Thyroid gland (tissue), 4 donors: ENCODE results near the gene SHD. TPM values are rescaled to one million over a fixed set of nuclear protein-coding genes. Genes with fewer than 3 reads are reported as not detected.

Experiments
- DNase-seq, 2 donors: peaks; one replicate each; pipeline ENCODE4 v3.0.0-alpha.2; 2019
- H3K27ac ChIP-seq, 3 donors: fragments of 200-600 bp; sonication (generic); 1 replicate in 2 of 3; 2 replicates in 1 of 3; pipeline ENCODE4 v1.5.1; 2016 to 2019; ENCODE audit warnings: mild to moderate bottlenecking in 1 of 3, moderate library complexity in 1 of 3
- H3K27me3 ChIP-seq: fragments of 200-600 bp; sonication (generic); one replicate; pipeline ENCODE4 v1.5.1; 2019
- H3K36me3 ChIP-seq, 2 donors: fragments of 200-600 bp; sonication (generic); one replicate each; pipeline ENCODE4 v1.5.1; 2016 to 2019
- H3K4me1 ChIP-seq, 2 donors: fragments of 200-600 bp; sonication (generic); one replicate each; pipeline ENCODE4 v1.5.1; 2017 to 2019
- H3K4me3 ChIP-seq, 3 donors: fragments of 200-600 bp; sonication (generic); replicated peaks in 1 of 3; 1 replicate in 2 of 3; 2 replicates in 1 of 3; pipeline ENCODE4 v1.5.1; 2016; ENCODE audit warnings: mild to moderate bottlenecking in 1 of 3
- H3K9me3 ChIP-seq: fragments of 200-600 bp; sonication (generic); one replicate; pipeline ENCODE4 v1.5.1; 2017
- POLR2A ChIP-seq, 2 donors: fragments of 450-650 bp; IDR thresholded peaks; one replicate each; pipeline ENCODE4 v1.6.1; 2017; ENCODE audit warnings: antibody characterized with exemption in 2 of 2, mild to moderate bottlenecking in 2 of 2, moderate library complexity in 1 of 2
- WGBS, 2 donors: methylation state at CpG; one replicate each; pipeline ENCODE4 v1.1.5; 2017; 5-methylcytosine and 5-hydroxymethylcytosine counted together
- intact Hi-C: fragments of 100-400 bp; cut with DNase I; formaldehyde crosslinking; loops from one replicate; pipeline ENCODE4 v1.15.1; 2023
- total RNA-seq, 4 donors: library from RNA; depleted of rRNA; stranded (reverse); fragments of >200 nt; gene quantifications; one replicate each; pipeline ENCODE4 v1.2.3, GENCODE V29; 2016
- TF ChIP-seq, protein P1 (sequence below), 6 experiments: fragments of 200-600 bp in 3 of 6; fragments of 450-650 bp in 3 of 6; sonication (generic) in 3 of 6; IDR thresholded peaks; one replicate each; pipeline ENCODE4 v1.5.1; 2016 to 2019; ENCODE audit warnings: antibody characterized with exemption in 6 of 6, mild to moderate bottlenecking in 2 of 6, inconsistent platforms in 1 of 6, moderate library complexity in 1 of 6

SHD gene
- total RNA-seq, 4 donors from 2014 or later, result not detected

DNA sequence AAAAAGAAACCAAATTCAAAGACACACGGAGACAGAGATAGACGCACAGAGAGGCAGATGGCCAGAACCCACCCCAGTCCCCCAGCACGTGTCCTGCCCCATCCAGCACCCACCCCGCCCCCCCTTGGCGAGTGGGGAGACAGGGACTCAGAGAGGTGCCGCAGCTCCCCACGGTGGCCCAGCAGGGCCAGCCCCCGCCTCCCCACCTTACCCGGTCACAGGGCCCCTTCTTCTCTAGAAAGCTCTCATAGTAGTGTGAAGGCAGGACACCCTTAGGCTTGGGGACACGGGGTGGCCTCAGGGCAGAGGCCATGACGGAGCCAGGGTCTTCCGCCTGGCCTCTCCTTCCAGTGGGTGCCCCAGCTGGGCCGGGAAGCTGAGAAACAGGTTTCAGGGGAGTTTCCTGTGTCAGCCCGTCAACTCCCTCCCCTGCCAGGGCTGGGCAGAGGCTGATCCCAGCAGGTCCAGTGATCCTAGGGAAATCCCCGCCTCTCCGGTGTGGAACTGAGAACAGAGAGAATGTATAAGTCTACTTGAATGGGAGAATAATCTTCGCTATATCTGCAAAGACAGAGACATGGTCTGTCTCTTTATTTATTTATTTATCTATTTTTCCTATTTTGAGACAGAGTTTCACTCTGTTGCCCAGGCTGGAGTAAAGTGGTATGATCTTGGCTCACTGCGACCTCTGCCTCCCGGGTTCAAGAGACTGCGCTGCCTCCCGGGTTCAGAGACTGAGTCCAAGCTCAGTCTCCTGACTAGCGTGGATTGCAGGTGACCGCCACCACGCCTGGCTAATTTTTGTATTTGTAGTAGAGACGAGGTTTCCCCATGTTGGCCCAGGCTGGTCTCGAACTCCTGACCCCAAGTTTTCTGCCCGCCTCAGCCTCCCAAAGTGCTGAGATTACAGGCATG, 59.6 kb downstream of the SHD start, which contains the start of gene STAP2:
Gene STAP2 (minus strand): TSS at position 387 of the 915 bp plus-strand sequence. CDS start 74 bp downstream, at position 313.
- no peaks in the 10 kb centered on the region for H3K9me3 ChIP-seq
- no peaks in the 10 kb centered on the region for H3K36me3 ChIP-seq
- peak within 1 kb of the TSS; percentile 52 to 80 (median 71) for H3K27ac ChIP-seq
- H3K4me3 ChIP-seq, result peak within 1 kb of the TSS in 2 of 3 donors; percentile 32 to 40
- no peaks in the 10 kb centered on the region for H3K27me3 ChIP-seq
- WGBS, 2 donors, result 29 to 35% methylated on average over 25 to 26 of the region's 27 CpGs
- intact Hi-C loops, result no loop called here
- peak in 1 of 2 donors; percentile 51 for TF ChIP-seq POLR2A (IDR thresholded peaks at IDR 0.05)
- TF ChIP-seq, protein P1, sequence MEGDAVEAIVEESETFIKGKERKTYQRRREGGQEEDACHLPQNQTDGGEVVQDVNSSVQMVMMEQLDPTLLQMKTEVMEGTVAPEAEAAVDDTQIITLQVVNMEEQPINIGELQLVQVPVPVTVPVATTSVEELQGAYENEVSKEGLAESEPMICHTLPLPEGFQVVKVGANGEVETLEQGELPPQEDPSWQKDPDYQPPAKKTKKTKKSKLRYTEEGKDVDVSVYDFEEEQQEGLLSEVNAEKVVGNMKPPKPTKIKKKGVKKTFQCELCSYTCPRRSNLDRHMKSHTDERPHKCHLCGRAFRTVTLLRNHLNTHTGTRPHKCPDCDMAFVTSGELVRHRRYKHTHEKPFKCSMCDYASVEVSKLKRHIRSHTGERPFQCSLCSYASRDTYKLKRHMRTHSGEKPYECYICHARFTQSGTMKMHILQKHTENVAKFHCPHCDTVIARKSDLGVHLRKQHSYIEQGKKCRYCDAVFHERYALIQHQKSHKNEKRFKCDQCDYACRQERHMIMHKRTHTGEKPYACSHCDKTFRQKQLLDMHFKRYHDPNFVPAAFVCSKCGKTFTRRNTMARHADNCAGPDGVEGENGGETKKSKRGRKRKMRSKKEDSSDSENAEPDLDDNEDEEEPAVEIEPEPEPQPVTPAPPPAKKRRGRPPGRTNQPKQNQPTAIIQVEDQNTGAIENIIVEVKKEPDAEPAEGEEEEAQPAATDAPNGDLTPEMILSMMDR (IDR thresholded peaks at IDR 0.05), result no peak
- DNase-seq, result peak; percentile 79 to 86
- peaks cover 8 to 16% of the 10 kb centered on the region in 2 donors for H3K4me1 ChIP-seq

Other genes with a start within 250 kb of the SHD start
- gene ZBTB7A, start 212.4 kb upstream of the SHD start, total RNA-seq, result 10 to 100 TPM; 45.3 to 85.3 (median 54.9) TPM
- 10 to 100 TPM; 59.4 to 95.3 (median 81.8) TPM for gene MAP2K2, start 155.1 kb upstream of the SHD start, total RNA-seq
- not detected for gene CREB3L3, start 125.6 kb upstream of the SHD start, total RNA-seq
- 10 to 100 TPM; 11.9 to 39.3 (median 20.0) TPM for gene SIRT6, start 96.7 kb upstream of the SHD start, total RNA-seq
- 1 to 10 TPM in 1 of 4 donors, under 1 TPM in 3; 0.54 to 1.2 (median 0.77) TPM for gene ANKRD24, start 96.6 kb upstream of the SHD start, total RNA-seq
- gene EBI3, start 49.7 kb upstream of the SHD start, total RNA-seq, result 1 to 10 TPM in 3 of 4 donors, under 1 TPM in 1; 0.49 to 4.5 (median 2.0) TPM
- gene YJU2, start 32.2 kb upstream of the SHD start, total RNA-seq, result 10 to 100 TPM; 25.9 to 34.1 (median 31.3) TPM
- not detected for gene TMIGD2, start 23.1 kb downstream of the SHD start, total RNA-seq
- not detected for gene FSD1, start 25.3 kb downstream of the SHD start, total RNA-seq
- gene STAP2, start 59.6 kb downstream of the SHD start, total RNA-seq, result 10 to 100 TPM; 12.1 to 50.6 (median 29.7) TPM
- gene MPND, start 64.3 kb downstream of the SHD start, total RNA-seq, result 10 to 100 TPM in 2 of 4 donors, 1 to 10 TPM in 2; 5.6 to 10.5 (median 9.3) TPM
- 10 to 100 TPM; 33.1 to 42.4 (median 36.7) TPM for gene SH3GL1, start 121.3 kb downstream of the SHD start, total RNA-seq
- gene CHAF1A, start 123.4 kb downstream of the SHD start, total RNA-seq, result 1 to 10 TPM; 4.1 to 5.1 (median 4.4) TPM
- gene UBXN6, start 178.5 kb downstream of the SHD start, total RNA-seq, result 100 to 1,000 TPM in 2 of 4 donors, 10 to 100 TPM in 2; 90.1 to 187 (median 106) TPM
- gene HDGFL2, start 193.0 kb downstream of the SHD start, total RNA-seq, result 10 to 100 TPM; 26.5 to 42.3 (median 28.4) TPM
- gene PLIN4, start 239.2 kb downstream of the SHD start, total RNA-seq, result 1 to 10 TPM; 1.3 to 6.6 (median 3.7) TPM